Hair follicle dermal papilla cell (primary cell): Measurements from ENCODE around the gene HDGFL2. TPM values are rescaled to one million over a fixed set of nuclear protein-coding genes. Genes with fewer than 3 reads are reported as not detected.

Source experiments
- small RNA-seq: library from RNA; depleted of rRNA; stranded (forward); fragments of <200 nt; gene quantifications from one replicate; pipeline ENCODE3, GENCODE V24; 2012
- total RNA-seq: library from RNA; depleted of rRNA; stranded (reverse); fragments of >200 nt; gene quantifications from 2 replicates; pipeline ENCODE4 v1.2.3, GENCODE V29; 2012

The HDGFL2 gene
- 58.1 and 65.7 TPM in 2 replicates for total RNA-seq

DNA sequence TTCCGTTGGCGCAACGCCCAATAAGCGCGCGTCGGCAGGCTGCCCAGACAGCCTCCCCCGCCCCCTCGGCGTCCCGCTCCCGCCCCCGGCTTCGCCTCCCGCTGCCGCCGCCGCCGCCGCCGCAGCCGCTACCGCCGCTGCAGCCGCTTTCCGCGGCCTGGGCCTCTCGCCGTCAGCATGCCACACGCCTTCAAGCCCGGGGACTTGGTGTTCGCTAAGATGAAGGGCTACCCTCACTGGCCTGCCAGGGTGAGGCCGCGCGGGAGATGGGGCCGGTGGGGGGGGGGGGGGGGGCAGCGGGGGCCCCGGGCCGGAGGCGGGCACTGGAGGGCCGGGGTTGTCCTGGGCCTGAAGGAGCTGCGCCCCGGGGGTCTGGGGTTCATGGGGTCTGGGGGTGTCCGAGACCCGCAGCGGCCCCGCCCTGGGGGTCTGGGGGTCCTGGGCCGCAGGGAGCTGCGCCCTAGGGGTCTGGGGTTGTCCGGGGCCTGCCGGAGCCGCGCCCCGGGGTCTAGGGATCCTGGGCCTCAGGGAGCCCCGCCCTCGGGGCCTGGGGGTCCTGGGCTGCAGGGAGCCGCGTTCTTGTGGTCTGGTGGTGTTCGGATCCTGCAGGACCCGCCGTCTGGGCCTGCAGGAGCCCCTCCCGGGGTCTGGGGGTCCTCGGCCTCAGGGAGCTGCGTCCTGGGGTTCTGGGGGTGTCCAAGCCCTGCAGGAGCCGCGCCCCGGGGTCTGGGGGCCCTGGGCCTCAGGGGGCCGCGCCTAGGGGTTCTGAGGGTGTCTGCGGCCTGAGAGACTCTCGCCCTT lies at the start of gene HDGFL2:
HDGFL2 (plus strand) TSS at position 124 of the 801 bp plus-strand sequence; CDS start at position 178, 54 bp downstream.

DNA sequence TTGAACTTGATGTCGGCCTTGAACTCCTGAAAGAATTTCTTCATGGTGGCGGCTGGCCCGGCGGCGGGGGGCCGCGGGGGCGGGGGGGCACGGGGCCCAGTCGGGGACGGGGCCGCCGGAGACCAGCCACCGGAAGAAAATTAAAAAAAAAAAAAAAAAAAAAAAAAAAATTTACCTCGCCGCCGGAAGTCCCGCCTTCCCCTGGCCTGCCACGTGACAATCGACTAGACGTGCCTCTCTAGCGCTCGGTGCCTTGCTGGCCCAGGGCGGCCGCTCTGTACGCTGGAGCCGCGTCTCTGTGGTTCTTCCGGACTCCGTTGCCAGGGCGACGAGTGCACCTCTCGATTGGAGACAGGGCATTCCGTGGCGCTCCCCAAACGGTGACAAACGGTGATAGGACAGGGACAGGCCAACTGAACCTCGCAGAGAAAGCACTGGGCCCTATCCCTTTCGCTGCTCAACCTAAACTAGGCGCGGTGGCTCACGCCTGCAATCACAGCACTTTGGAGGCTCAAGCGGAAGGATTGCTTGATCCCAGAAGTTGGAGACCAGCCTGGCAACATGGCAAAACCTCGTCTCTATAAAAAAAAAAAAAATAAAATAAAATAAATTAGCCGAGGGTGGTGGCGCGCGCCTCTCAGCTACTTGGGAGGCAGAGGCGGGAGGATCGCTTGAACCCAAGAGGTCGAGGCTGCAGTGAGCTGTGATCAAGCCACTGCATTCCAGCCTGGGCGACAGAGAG lies 14.3 kb upstream of the HDGFL2 start, which contains the start of gene UBXN6:
UBXN6 (minus strand) TSS at position 141 of the 742 bp plus-strand sequence; CDS start at position 44, 97 bp downstream.

DNA sequence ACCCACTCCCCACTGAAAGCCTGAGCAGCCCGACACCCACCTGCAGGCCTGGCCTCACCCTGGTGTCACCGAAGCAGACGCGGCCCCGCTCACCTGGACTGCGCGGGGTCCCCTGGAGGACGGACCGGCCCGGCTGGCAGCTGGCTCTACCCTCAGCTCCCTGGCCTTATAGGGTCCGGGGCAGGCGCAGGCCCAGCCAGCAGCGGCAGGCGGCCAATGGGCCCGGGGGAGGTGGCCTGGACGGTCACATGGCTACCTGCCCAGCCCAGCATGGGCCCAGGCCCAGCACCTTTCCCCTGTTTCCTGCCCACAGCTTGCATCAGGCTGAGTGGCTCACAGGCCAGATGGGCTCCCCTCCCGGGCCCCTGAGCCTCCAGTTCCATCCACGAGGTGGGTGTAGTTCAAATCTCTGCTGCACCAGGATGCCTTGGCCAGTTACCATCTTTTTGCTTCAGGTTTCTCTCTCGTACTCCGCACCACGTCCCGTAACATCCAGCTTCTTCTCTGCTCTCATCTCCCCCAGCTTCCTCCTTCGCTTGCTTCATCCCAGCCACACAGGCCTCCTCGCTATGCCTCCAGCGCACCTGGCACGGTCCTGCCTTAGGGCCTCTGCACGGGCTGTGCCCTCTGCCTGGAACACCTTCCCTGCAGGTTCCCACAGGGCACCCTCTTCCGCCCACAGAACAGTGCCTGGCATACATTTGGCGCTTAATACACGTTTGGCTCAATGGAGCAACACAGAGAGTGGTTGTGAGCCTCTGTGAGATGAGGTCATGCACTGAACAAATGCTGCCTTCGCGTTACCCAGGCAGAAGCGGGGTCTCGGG lies 46.5 kb downstream of the HDGFL2 start, which contains the start of gene PLIN4:
PLIN4 (minus strand) TSS at position 142 of the 827 bp plus-strand sequence. CDS start 214 bp downstream, outside the sequence.

DNA sequence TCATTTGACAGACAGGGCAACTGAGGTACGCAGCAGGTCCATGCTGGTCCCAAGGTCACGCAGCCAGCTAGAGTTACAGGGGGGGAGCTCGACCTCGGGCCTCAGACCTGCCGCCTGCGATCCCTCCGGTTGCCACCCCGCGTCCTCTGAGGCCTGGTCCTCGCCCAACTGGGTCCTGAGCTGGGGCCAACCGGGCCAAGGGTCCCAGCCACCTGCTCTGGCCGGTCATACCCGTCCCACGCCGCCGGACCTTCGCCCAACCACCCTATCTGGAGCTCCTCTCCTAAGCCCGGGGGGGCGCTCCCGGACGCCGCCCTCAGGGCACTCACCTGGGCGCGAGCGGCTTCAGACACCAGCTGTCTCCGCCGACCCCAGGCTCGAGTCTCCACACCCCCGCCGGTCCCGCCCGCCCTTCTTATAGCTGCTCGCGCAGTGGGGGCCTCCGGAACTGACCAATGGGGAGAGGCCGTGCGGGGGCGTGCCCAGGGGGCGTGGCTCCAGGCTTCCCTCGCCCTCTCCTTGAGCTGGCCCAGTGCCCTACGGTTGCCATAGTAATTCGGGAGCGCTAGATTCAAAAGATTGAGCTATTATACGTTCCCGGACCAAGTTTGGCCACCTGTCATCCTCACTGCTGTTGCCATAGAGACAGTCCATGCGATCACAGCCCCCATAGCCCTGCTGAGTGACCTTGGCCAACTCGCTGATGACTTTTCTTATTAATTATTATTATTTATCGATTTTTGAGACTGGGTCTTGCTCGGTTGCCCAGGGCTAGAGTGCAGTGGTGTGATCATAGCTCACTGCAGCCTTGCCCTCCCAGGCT lies 63.0 kb downstream of the HDGFL2 start, which contains the start of gene PLIN5:
PLIN5 (minus strand) TSS at position 389 of the 823 bp plus-strand sequence. CDS start 1,150 bp downstream, outside the sequence.

DNA sequence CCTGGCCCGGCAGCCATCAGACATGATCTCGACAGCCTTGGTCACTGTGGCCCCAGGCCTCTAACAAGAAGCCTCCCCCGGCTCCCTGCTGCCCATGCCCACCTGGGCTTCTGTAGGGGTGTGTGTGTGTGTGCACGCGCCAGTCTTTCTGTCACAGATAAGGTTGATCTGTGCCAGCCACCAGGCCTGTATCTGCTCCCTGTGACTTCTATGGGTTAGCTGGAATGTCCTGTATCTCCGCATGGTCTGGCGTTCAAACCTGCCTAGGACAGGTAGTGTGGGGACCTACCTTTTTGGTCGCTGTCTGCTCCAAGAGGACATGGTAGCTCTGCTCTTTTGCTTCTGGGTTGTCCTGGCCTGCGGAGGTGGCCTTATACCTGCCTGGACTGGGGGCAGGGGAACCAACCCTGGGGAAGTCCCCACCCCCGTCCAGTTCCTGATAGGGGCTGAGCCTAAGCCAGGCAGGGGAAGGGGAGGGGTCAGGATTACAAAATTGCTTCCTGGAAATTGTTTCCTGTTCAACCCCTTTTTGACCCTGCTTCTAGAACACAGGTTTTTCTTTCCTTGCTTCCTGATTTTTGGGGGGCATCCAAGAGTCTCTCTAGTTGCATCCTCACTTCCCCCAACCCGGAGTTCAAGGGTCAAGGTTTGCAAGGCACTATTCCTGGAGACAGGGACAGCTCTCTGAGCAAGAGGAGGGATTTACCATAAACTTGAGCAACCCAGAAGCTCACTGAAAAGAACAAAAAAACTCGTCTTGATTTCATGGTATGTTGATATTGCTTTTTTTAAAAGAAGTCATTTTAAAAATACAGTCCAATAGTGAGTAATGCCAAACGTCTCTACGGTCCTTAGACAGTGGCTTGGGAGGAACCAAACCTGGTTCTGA lies 67.8 kb downstream of the HDGFL2 start, which contains the start of gene LRG1:
LRG1 (minus strand) TSS at position 344 of the 889 bp plus-strand sequence; CDS start at position 321, 23 bp downstream.

Small RNA genes within 50 kb of the gene (small RNA-seq; reads per million reads assigned to genes)
- gene MIR4746, result not detected

Other genes with a start within 250 kb of the HDGFL2 start
- not detected in 2 replicates for gene EBI3, start 242.8 kb upstream of the HDGFL2 start, total RNA-seq
- gene YJU2, start 225.2 kb upstream of the HDGFL2 start, total RNA-seq, result 16.6 and 19.6 TPM in 2 replicates
- not detected in 2 replicates for gene SHD, start 193.0 kb upstream of the HDGFL2 start, total RNA-seq
- 0.36 TPM in 1 of 2 replicates, not detected in the other for gene TMIGD2, start 169.9 kb upstream of the HDGFL2 start, total RNA-seq
- gene FSD1, start 167.7 kb upstream of the HDGFL2 start, total RNA-seq, result 5.7 and 7.8 TPM in 2 replicates
- gene STAP2, start 133.5 kb upstream of the HDGFL2 start, total RNA-seq, result 3.1 and 4.9 TPM in 2 replicates
- gene MPND, start 128.7 kb upstream of the HDGFL2 start, total RNA-seq, result 5.3 and 5.4 TPM in 2 replicates
- 104 and 122 TPM in 2 replicates for gene SH3GL1, start 71.8 kb upstream of the HDGFL2 start, total RNA-seq
- 5.2 and 6.4 TPM in 2 replicates for gene CHAF1A, start 69.7 kb upstream of the HDGFL2 start, total RNA-seq
- gene UBXN6, start 14.5 kb upstream of the HDGFL2 start, total RNA-seq, result 101 and 116 TPM in 2 replicates
- under 0.01 and 0.16 TPM in 2 replicates for gene PLIN4, start 46.2 kb downstream of the HDGFL2 start, total RNA-seq
- not detected in 2 replicates for gene PLIN5, start 62.9 kb downstream of the HDGFL2 start, total RNA-seq
- gene LRG1, start 67.7 kb downstream of the HDGFL2 start, total RNA-seq, result not detected in 2 replicates
- gene SEMA6B, start 87.4 kb downstream of the HDGFL2 start, total RNA-seq, result 0.12 and 0.49 TPM in 2 replicates
- 1.9 and 2.1 TPM in 2 replicates for gene TNFAIP8L1, start 167.2 kb downstream of the HDGFL2 start, total RNA-seq
- gene MYDGF, start 198.0 kb downstream of the HDGFL2 start, total RNA-seq, result 80.5 and 117 TPM in 2 replicates